Measurements from ENCODE around the gene B4GALT5. TPM values are rescaled to one million over a fixed set of nuclear protein-coding genes. Genes with fewer than 3 reads are reported as not detected.

B4GALT5 gene
- polyA plus RNA-seq, 6 donors from 2014 or later = 0.60 to 0.87 (median 0.71) TPM; not detected in 1

GRCh38 chr20:49642816-49643215, 70.9 kb downstream of the B4GALT5 start:
- Mint-ChIP-seq H3K27me3 (no peaks in the 10 kb centered on the region), H3K27ac (no peak overlapping the region), H3K9me3 (no peaks in the 10 kb centered on the region), H3K4me3 (no peak overlapping the region), H3K36me3 (peaks cover 25 to 30% of the 10 kb centered on the region in 2 donors), H3K4me1 (no peaks in the 10 kb centered on the region)
- DNase-seq = no peak
- ATAC-seq (ENCODE audit: low read depth in 2 of 2) = no peak

GRCh38 chr20:49641683-49642656, 71.7 kb downstream of the B4GALT5 start:
- H3K27ac Mint-ChIP-seq = no peak overlapping the region
- peaks cover 18 to 28% of the 10 kb centered on the region in 2 donors for H3K36me3 Mint-ChIP-seq
- ATAC-seq (ENCODE audit: low read depth in 2 of 2) = no peak

GRCh38 chr20:49637046-49637637, 76.5 kb downstream of the B4GALT5 start:
- H3K27ac Mint-ChIP-seq = peak overlapping the region in 1 of 6 donors; percentile 78

More at GRCh38 chr20:49641683-49642656, 71.7 kb downstream of the B4GALT5 start:
- Mint-ChIP-seq H3K27me3 (no peaks in the 10 kb centered on the region), H3K4me1 (no peaks in the 10 kb centered on the region), H3K4me3 (no peak overlapping the region), H3K9me3 (no peaks in the 10 kb centered on the region)
- DNase-seq = no peak

GRCh38 chr20:49636447-49636846, 77.2 kb downstream of the B4GALT5 start:
- Mint-ChIP-seq H3K4me1 (peaks cover 6 to 12% (median 9%) of the 10 kb centered on the region in 3 donors), H3K9me3 (no peaks in the 10 kb centered on the region), H3K4me3 (no peak overlapping the region), H3K27ac (peak overlapping the region in 1 of 6 donors; percentile 76), H3K36me3 (peaks cover 18 to 20% of the 10 kb centered on the region in 2 donors), H3K27me3 (peaks cover 0 to 3% (median 0%) of the 10 kb centered on the region in 3 donors)
- no peak for DNase-seq
- no peak for ATAC-seq (ENCODE audit: low read depth in 2 of 2)

More at GRCh38 chr20:49637046-49637637, 76.5 kb downstream of the B4GALT5 start:
- Mint-ChIP-seq H3K27me3 (no peaks in the 10 kb centered on the region), H3K9me3 (no peaks in the 10 kb centered on the region), H3K36me3 (peaks cover 22 to 27% of the 10 kb centered on the region in 2 donors), H3K4me1 (peaks cover 3 to 6% (median 5%) of the 10 kb centered on the region in 3 donors), H3K4me3 (no peak overlapping the region)
- no peak for DNase-seq
- ATAC-seq (ENCODE audit: low read depth in 2 of 2) = no peak

- DNase-seq (no peak), ATAC-seq (ENCODE audit: low read depth in 2 of 2) (no peak)
- Mint-ChIP-seq H3K4me3 (no peak overlapping the region), H3K36me3 (peaks cover 15% of the 10 kb centered on the region in 2 donors), H3K27me3 (peaks cover 0 to 5% (median 0%) of the 10 kb centered on the region in 3 donors), H3K27ac (peak overlapping the region in 2 of 6 donors; percentile 59 to 76), H3K9me3 (no peaks in the 10 kb centered on the region), H3K4me1 (peaks cover 6 to 15% (median 15%) of the 10 kb centered on the region in 3 donors)
Observed at GRCh38 chr20:49635866-49636265, 77.8 kb downstream of the B4GALT5 start.

- Mint-ChIP-seq H3K4me3 (no peak overlapping the region), H3K36me3 (peaks cover 12 to 15% of the 10 kb centered on the region in 2 donors), H3K4me1 (peaks cover 11 to 22% (median 15%) of the 10 kb centered on the region in 3 donors), H3K27ac (peak overlapping the region in 1 of 6 donors; percentile 11), H3K9me3 (no peaks in the 10 kb centered on the region), H3K27me3 (peaks cover 0 to 5% (median 0%) of the 10 kb centered on the region in 3 donors)
- ATAC-seq (ENCODE audit: low read depth in 2 of 2) (no peak), DNase-seq (no peak)
Observed at GRCh38 chr20:49635166-49635565, 78.5 kb downstream of the B4GALT5 start.

GRCh38 chr20:49634116-49634515, 79.6 kb downstream of the B4GALT5 start:
- Mint-ChIP-seq H3K27ac (peak overlapping the region in 1 of 6 donors; percentile 2), H3K9me3 (no peaks in the 10 kb centered on the region), H3K27me3 (peaks cover 0 to 5% (median 0%) of the 10 kb centered on the region in 3 donors), H3K4me1 (peaks cover 15 to 29% (median 17%) of the 10 kb centered on the region in 3 donors), H3K36me3 (peaks cover 9 to 15% of the 10 kb centered on the region in 2 donors), H3K4me3 (no peak overlapping the region)
- no peak for ATAC-seq (ENCODE audit: low read depth in 2 of 2)
- no peak for DNase-seq

- Mint-ChIP-seq H3K27ac (peak overlapping the region in 1 of 6 donors; percentile 2), H3K4me1 (peaks cover 15 to 29% (median 17%) of the 10 kb centered on the region in 3 donors), H3K4me3 (no peak overlapping the region), H3K27me3 (peaks cover 0 to 5% (median 0%) of the 10 kb centered on the region in 3 donors), H3K36me3 (peaks cover 9 to 15% of the 10 kb centered on the region in 2 donors), H3K9me3 (peaks cover 0 to 2% (median 0%) of the 10 kb centered on the region in 7 donors)
- ATAC-seq (ENCODE audit: low read depth in 2 of 2) = no peak
- no peak for DNase-seq
Observed at GRCh38 chr20:49633643-49634042, 80.0 kb downstream of the B4GALT5 start.

GRCh38 chr20:49633023-49633422, 80.7 kb downstream of the B4GALT5 start:
- H3K27me3 Mint-ChIP-seq = peaks cover 0 to 5% (median 0%) of the 10 kb centered on the region in 3 donors
- H3K4me3 Mint-ChIP-seq = no peak overlapping the region
- peaks cover 0 to 5% (median 0%) of the 10 kb centered on the region in 7 donors for H3K9me3 Mint-ChIP-seq
- peak in 1 of 2 donors; percentile 23 for ATAC-seq (ENCODE audit: low read depth in 2 of 2)
- H3K27ac Mint-ChIP-seq = no peak overlapping the region
- H3K4me1 Mint-ChIP-seq = peaks cover 15 to 29% (median 17%) of the 10 kb centered on the region in 3 donors
- peaks cover 9 to 15% of the 10 kb centered on the region in 2 donors for H3K36me3 Mint-ChIP-seq
- no peak for DNase-seq

GRCh38 chr20:49631856-49632418, 81.7 kb downstream of the B4GALT5 start:
- Mint-ChIP-seq H3K36me3 (peaks cover 9 to 13% of the 10 kb centered on the region in 2 donors), H3K27ac (peak overlapping the region in 1 of 6 donors; percentile 25), H3K27me3 (peaks cover 0 to 5% (median 4%) of the 10 kb centered on the region in 3 donors), H3K4me1 (peaks cover 19 to 34% (median 22%) of the 10 kb centered on the region in 3 donors), H3K4me3 (no peak overlapping the region), H3K9me3 (peaks cover 0 to 5% (median 0%) of the 10 kb centered on the region in 7 donors)
- ATAC-seq (ENCODE audit: low read depth in 2 of 2) = no peak
- DNase-seq = no peak

- H3K4me1 Mint-ChIP-seq = peaks cover 19 to 42% (median 22%) of the 10 kb centered on the region in 3 donors
- H3K4me3 Mint-ChIP-seq = peak overlapping the region in 3 of 8 donors; percentile 2 to 84 (median 50)
- peaks cover 0 to 5% (median 0%) of the 10 kb centered on the region in 7 donors for H3K9me3 Mint-ChIP-seq
- peak overlapping the region in 3 of 6 donors; percentile 1 to 59 (median 39) for H3K27ac Mint-ChIP-seq
- ATAC-seq (ENCODE audit: low read depth in 2 of 2) (no peak), DNase-seq (no peak)
- peaks cover 5 to 7% of the 10 kb centered on the region in 2 donors for H3K36me3 Mint-ChIP-seq
- peaks cover 0 to 5% (median 4%) of the 10 kb centered on the region in 3 donors for H3K27me3 Mint-ChIP-seq
Observed at GRCh38 chr20:49631061-49631716, 82.5 kb downstream of the B4GALT5 start.

- peaks cover 0 to 5% (median 0%) of the 10 kb centered on the region in 7 donors for H3K9me3 Mint-ChIP-seq
- peak overlapping the region in 1 of 6 donors; percentile 71 for H3K27ac Mint-ChIP-seq
- H3K4me1 Mint-ChIP-seq = peaks cover 24 to 48% (median 28%) of the 10 kb centered on the region in 3 donors
- H3K36me3 Mint-ChIP-seq = no peaks in the 10 kb centered on the region
- H3K27me3 Mint-ChIP-seq = peaks cover 0 to 9% (median 4%) of the 10 kb centered on the region in 3 donors
- ATAC-seq (ENCODE audit: low read depth in 2 of 2) (peak in 1 of 2 donors; percentile 53), DNase-seq (no peak)
- peak overlapping the region in 1 of 8 donors; percentile 30 for H3K4me3 Mint-ChIP-seq
Observed at GRCh38 chr20:49630396-49630951, 83.2 kb downstream of the B4GALT5 start.
